Esophagus squamous epithelium (tissue), 5 donors: ENCODE measurements around the gene NPEPPS. TPM values are rescaled to one million over a fixed set of nuclear protein-coding genes. Genes with fewer than 3 reads are reported as not detected.

Source experiments
- DNase-seq: peaks from one replicate; lab custom pipeline; 2025; lab: John Stamatoyannopoulos, UW
- H3K27ac ChIP-seq, 4 donors: fragments of 200-600 bp; sonication (generic); one replicate each; pipeline ENCODE4 v1.5.1; 2016 to 2019; ENCODE audit warnings: mild to moderate bottlenecking in 1 of 4
- H3K27me3 ChIP-seq, 4 donors: fragments of 200-600 bp; sonication (generic); 1 replicate in 3 of 4; 2 replicates in 1 of 4; pipeline versions ENCODE4 v1.5.1 to v1.6.0; 2017 to 2021; ENCODE audit warnings: antibody characterized with exemption in 1 of 4
- H3K36me3 ChIP-seq, 3 donors: fragments of 200-600 bp; sonication (generic); one replicate each; pipeline ENCODE4 v1.5.1; 2016 to 2019
- H3K4me1 ChIP-seq, 3 donors: fragments of 200-600 bp; sonication (generic); one replicate each; pipeline ENCODE4 v1.5.1; 2017 to 2019
- H3K4me3 ChIP-seq, 4 donors: fragments of 200-600 bp; sonication (generic); 1 replicate in 3 of 4; 2 replicates in 1 of 4; pipeline ENCODE4 v1.5.1; 2016 to 2019; ENCODE audit warnings: mild to moderate bottlenecking in 2 of 4, moderate library complexity in 1 of 4
- H3K9me3 ChIP-seq, 3 donors: fragments of 200-600 bp; sonication (generic); one replicate each; pipeline ENCODE4 v1.5.1; 2016 to 2019
- POLR2A ChIP-seq, 4 donors: fragments of 450-650 bp; IDR thresholded peaks; one replicate each; pipeline ENCODE4 v1.6.1; 2017; ENCODE audit warnings: antibody characterized with exemption in 4 of 4, mild to moderate bottlenecking in 4 of 4, moderate library complexity in 3 of 4
- WGBS, 2 donors: methylation state at CpG; one replicate each; pipeline ENCODE4 v1.1.5; 2018; 5-methylcytosine and 5-hydroxymethylcytosine counted together
- intact Hi-C: fragments of 100-400 bp; cut with DNase I; formaldehyde crosslinking; loops from one replicate; pipeline ENCODE4 v1.15.0; 2022
- total RNA-seq, 4 donors: library from RNA; depleted of rRNA; stranded (reverse); fragments of >200 nt; gene quantifications; one replicate each; pipeline ENCODE4 v1.1.0, GENCODE V29; 2016
- TF ChIP-seq, protein P1 (sequence below), 6 experiments: fragments of 450-650 bp in 4 of 6; fragments of 200-600 bp in 2 of 6; sonication (generic) in 2 of 6; IDR thresholded peaks; one replicate each; pipeline ENCODE4 v1.5.1; 2016 to 2019; ENCODE audit warnings: antibody characterized with exemption in 6 of 6, mild to moderate bottlenecking in 4 of 6, moderate library complexity in 4 of 6
- donor health status: DM: yes; HTN: yes; CAD: no.

Gene NPEPPS
- total RNA-seq, 4 donors from 2014 or later = 91.2 to 216 (median 172) TPM

GRCh38 chr17:47640076-47640475 lies 109.2 kb downstream of the NPEPPS start:
- Histone ChIP-seq H3K4me1 (no peaks in the 10 kb centered on the region), H3K36me3 (peaks cover 0 to 5% (median 0%) of the 10 kb centered on the region in 3 donors), H3K27ac (no peak overlapping the region), H3K9me3 (no peaks in the 10 kb centered on the region), H3K27me3 (no peaks in the 10 kb centered on the region), H3K4me3 (no peak overlapping the region)
- 60 to 80% methylated on average over 3 of the region's 3 CpGs for WGBS, 2 donors
- intact Hi-C loops = no loop called here
- TF ChIP-seq, protein P1, sequence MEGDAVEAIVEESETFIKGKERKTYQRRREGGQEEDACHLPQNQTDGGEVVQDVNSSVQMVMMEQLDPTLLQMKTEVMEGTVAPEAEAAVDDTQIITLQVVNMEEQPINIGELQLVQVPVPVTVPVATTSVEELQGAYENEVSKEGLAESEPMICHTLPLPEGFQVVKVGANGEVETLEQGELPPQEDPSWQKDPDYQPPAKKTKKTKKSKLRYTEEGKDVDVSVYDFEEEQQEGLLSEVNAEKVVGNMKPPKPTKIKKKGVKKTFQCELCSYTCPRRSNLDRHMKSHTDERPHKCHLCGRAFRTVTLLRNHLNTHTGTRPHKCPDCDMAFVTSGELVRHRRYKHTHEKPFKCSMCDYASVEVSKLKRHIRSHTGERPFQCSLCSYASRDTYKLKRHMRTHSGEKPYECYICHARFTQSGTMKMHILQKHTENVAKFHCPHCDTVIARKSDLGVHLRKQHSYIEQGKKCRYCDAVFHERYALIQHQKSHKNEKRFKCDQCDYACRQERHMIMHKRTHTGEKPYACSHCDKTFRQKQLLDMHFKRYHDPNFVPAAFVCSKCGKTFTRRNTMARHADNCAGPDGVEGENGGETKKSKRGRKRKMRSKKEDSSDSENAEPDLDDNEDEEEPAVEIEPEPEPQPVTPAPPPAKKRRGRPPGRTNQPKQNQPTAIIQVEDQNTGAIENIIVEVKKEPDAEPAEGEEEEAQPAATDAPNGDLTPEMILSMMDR (IDR thresholded peaks at IDR 0.05) = no peak
- no peak for TF ChIP-seq POLR2A (IDR thresholded peaks at IDR 0.05)
- DNase-seq = no peak

- Histone ChIP-seq H3K4me1 (no peaks in the 10 kb centered on the region), H3K27me3 (no peaks in the 10 kb centered on the region), H3K27ac (no peak overlapping the region), H3K36me3 (peaks cover 0 to 5% (median 0%) of the 10 kb centered on the region in 3 donors), H3K9me3 (no peaks in the 10 kb centered on the region), H3K4me3 (no peak overlapping the region)
- DNase-seq = no peak
- intact Hi-C loops = no loop called here
- TF ChIP-seq, protein P1 (IDR thresholded peaks at IDR 0.05) = no peak
- no peak for TF ChIP-seq POLR2A (IDR thresholded peaks at IDR 0.05)
- WGBS, 2 donors = 75 to 87% methylated on average over 4 of the region's 4 CpGs
Observed at GRCh38 chr17:47641202-47641601, 110.3 kb downstream of the NPEPPS start.

- no peak for DNase-seq
- no peaks in the 10 kb centered on the region for H3K27me3 ChIP-seq
- no peak overlapping the region for H3K27ac ChIP-seq
- intact Hi-C loops = no loop called here
- H3K4me3 ChIP-seq = no peak overlapping the region
- TF ChIP-seq, protein P1 (IDR thresholded peaks at IDR 0.05) = no peak
- no peak for TF ChIP-seq POLR2A (IDR thresholded peaks at IDR 0.05)
- no peaks in the 10 kb centered on the region for H3K9me3 ChIP-seq
- peaks cover 0 to under 1% (median 0%) of the 10 kb centered on the region in 3 donors for H3K36me3 ChIP-seq
- H3K4me1 ChIP-seq = peaks cover 0 to 10% (median under 1%) of the 10 kb centered on the region in 3 donors
- WGBS, 2 donors = 36 to 75% methylated on average over 2 of the region's 2 CpGs
Observed at GRCh38 chr17:47643116-47643515, 112.2 kb downstream of the NPEPPS start.

DNA sequence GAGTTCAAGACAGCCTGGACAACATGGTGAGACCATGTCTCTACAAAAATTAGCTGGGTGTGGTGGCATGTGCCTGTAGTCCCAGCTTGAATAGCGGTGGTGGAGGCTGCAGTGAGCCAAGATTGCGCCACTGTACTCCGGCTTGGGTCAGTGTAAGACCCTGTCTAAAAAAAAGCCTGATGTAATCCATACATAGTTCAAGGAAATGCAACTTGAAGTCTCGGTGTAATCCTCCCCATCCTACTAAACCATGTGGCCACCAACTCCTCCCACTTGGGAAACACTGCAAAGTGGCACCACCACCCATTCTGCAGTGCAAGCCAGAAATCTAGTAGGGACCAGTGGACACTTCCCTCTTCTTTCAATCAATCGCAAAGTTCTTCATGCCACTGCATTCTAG lies 113.4 kb downstream of the NPEPPS start:
- peaks cover 8 to 20% (median 9%) of the 10 kb centered on the region in 3 donors for H3K4me1 ChIP-seq
- H3K4me3 ChIP-seq = no peak overlapping the region
- H3K27ac ChIP-seq = no peak overlapping the region
- H3K9me3 ChIP-seq = no peaks in the 10 kb centered on the region
- no peaks in the 10 kb centered on the region for H3K36me3 ChIP-seq
- no peak for DNase-seq
- TF ChIP-seq, protein P1 (IDR thresholded peaks at IDR 0.05) = no peak
- no peak for TF ChIP-seq POLR2A (IDR thresholded peaks at IDR 0.05)
- intact Hi-C loops = no loop called here
- WGBS, 2 donors = 78 to 81% methylated on average over 3 to 5 of the region's 5 CpGs
- H3K27me3 ChIP-seq = no peaks in the 10 kb centered on the region

GRCh38 chr17:47649153-47649971 lies 118.5 kb downstream of the NPEPPS start, which contains the start of gene KPNB1:
Gene KPNB1, plus strand, starts transcription at chr17:47649919. Its CDS starts 326 bp downstream, at chr17:47650245.
- intact Hi-C loops = no loop called here
- Histone ChIP-seq H3K9me3 (no peaks in the 10 kb centered on the region), H3K27me3 (no peaks in the 10 kb centered on the region), H3K36me3 (peaks cover 5 to 28% (median 23%) of the 10 kb centered on the region in 3 donors), H3K27ac (peak within 1 kb of the TSS; percentile 96 to 99 (median 98)), H3K4me3 (peak within 1 kb of the TSS; percentile 91 to 97 (median 92)), H3K4me1 (peaks cover 8 to 58% (median 18%) of the 10 kb centered on the region in 3 donors)
- TF ChIP-seq, protein P1 (IDR thresholded peaks at IDR 0.05) = no peak
- TF ChIP-seq POLR2A (IDR thresholded peaks at IDR 0.05) = peak in 3 of 4 donors; percentile 31 to 48 (median 36)
- 0% methylated on average over 12 to 29 of the region's 74 CpGs for WGBS, 2 donors
- DNase-seq = peak; percentile 97
